GM21717 (cell line): Measurements from ENCODE around the gene SGO1.
A peak's percentile ranks its signal among the peaks of the same experiment; 100 is the strongest.
"Not testable (repeated sequence)": the region's sequence is repeated elsewhere in the genome, so short reads cannot be mapped to it uniquely, and the experiment has no call there.

ENCODE experiments used
- ATAC-seq: cut with Tn5 transposase; IDR thresholded peaks from one replicate; pipeline ENCODE4 v1.9.1; 2021; ENCODE audit warnings: mild to moderate bottlenecking, moderate library complexity; ENCODE audit not compliant: unreplicated experiment

SGO1 gene

GRCh38 chr3:20185679-20186599, at the start of gene SGO1:
TSS of gene SGO1 (minus strand) at chr3:20186206. CDS start at chr3:20184027, 2,179 bp downstream.
- ATAC-seq: peak; percentile 98

GRCh38 chr3:20235796-20236195, 49.8 kb upstream of the SGO1 start:
- peak; percentile 67 for ATAC-seq

- ATAC-seq: no peak
These were observed 47.1 kb upstream of the SGO1 start for GRCh38 chr3:20232906-20233780.

GRCh38 chr3:20230954-20231353, 44.9 kb upstream of the SGO1 start:
- no peak for ATAC-seq

- ATAC-seq: no peak
These were observed 39.8 kb upstream of the SGO1 start for GRCh38 chr3:20225769-20226168.

GRCh38 chr3:20222274-20222673, 36.3 kb upstream of the SGO1 start:
- ATAC-seq: no peak

GRCh38 chr3:20218215-20218614, 32.2 kb upstream of the SGO1 start:
- no peak for ATAC-seq

GRCh38 chr3:20215636-20216035, 29.6 kb upstream of the SGO1 start:
- ATAC-seq: no peak

- not testable (repeated sequence) for ATAC-seq
These were observed 27.5 kb upstream of the SGO1 start for GRCh38 chr3:20213491-20213890.

- not testable (repeated sequence) for ATAC-seq
These were observed 21.9 kb upstream of the SGO1 start for GRCh38 chr3:20207945-20208344.

- ATAC-seq: not testable (repeated sequence)
These were observed 19.9 kb upstream of the SGO1 start for GRCh38 chr3:20205898-20206297.

- ATAC-seq: no peak
These were observed 15.1 kb upstream of the SGO1 start for GRCh38 chr3:20201143-20201542.

- ATAC-seq: no peak
These were observed 11.8 kb upstream of the SGO1 start for GRCh38 chr3:20197775-20198174.

- no peak for ATAC-seq
These were observed 8.9 kb upstream of the SGO1 start for GRCh38 chr3:20194793-20195460.

GRCh38 chr3:20190991-20191390, 5.0 kb upstream of the SGO1 start:
- ATAC-seq: no peak

- ATAC-seq: peak; percentile 4
These were observed 596 bp upstream of the SGO1 start for GRCh38 chr3:20186600-20187004.

GRCh38 chr3:20185331-20185678, 701 bp downstream of the SGO1 start:
- ATAC-seq: peak; percentile 18

GRCh38 chr3:20182206-20182605, 3.8 kb downstream of the SGO1 start:
- no peak for ATAC-seq

- no peak for ATAC-seq
These were observed 4.7 kb downstream of the SGO1 start for GRCh38 chr3:20181276-20181675.

GRCh38 chr3:20173844-20174410, 12.1 kb downstream of the SGO1 start:
- ATAC-seq: no peak

GRCh38 chr3:20161714-20162113, 24.3 kb downstream of the SGO1 start:
- ATAC-seq: no peak
